HEK293 (cell line): ENCODE measurements around the gene PKIG.

Source experiments
- CTCF ChIA-PET: fragments of 350-600 bp; formaldehyde crosslinking; extraction: SDS; loops from one replicate; lab custom pipeline; 2021; ENCODE audit warnings: antibody characterized with exemption; lab: Yijun Ruan, JAX
- POLR2A ChIA-PET: fragments of 300-600 bp; formaldehyde crosslinking; extraction: SDS; loops from one replicate; lab custom pipeline; 2020; ENCODE audit warnings: antibody characterized with exemption, inconsistent platforms; lab: Yijun Ruan, JAX
- H3K27ac ChIP-seq: fragments of 200-500 bp; sonication (Bioruptor generic); 2 replicates; pipeline ENCODE4 v1.5.1; 2014; ENCODE audit warnings: low read depth, low read length, control low read depth, inconsistent platforms; ENCODE audit errors: extremely low read depth
- H3K36me3 ChIP-seq, 2 experiments: fragments of 200-500 bp in 1 of 2; sonication (Bioruptor generic) in 1 of 2; 1 replicate in 1 of 2; 2 replicates in 1 of 2; pipeline ENCODE4 v1.5.1; 2014 to 2017; ENCODE audit warnings: inconsistent platforms in 2 of 2, low read length in 2 of 2; ENCODE audit not compliant: control insufficient read depth in 2 of 2, insufficient read depth in 1 of 2
- H3K4me1 ChIP-seq: fragments of 200-500 bp; sonication (Bioruptor generic); 2 replicates; pipeline ENCODE4 v1.5.1; 2014; ENCODE audit warnings: mild to moderate bottlenecking, low read length, inconsistent platforms; ENCODE audit not compliant: control insufficient read depth, insufficient read depth
- H3K4me3 ChIP-seq: 2 replicates; pipeline ENCODE4 v1.5.1; 2011; ENCODE audit warnings: low read depth, mild to moderate bottlenecking, control low read depth, low read length, moderate library complexity
- H3K9me3 ChIP-seq: fragments of 200-500 bp; sonication (Bioruptor generic); 2 replicates; pipeline ENCODE4 v1.5.1; 2014; ENCODE audit warnings: low read depth, low read length, inconsistent platforms; ENCODE audit not compliant: control insufficient read depth, insufficient read depth
- FEZF1 ChIP-seq: fragments of 450-650 bp; formaldehyde crosslinking; IDR thresholded peaks from 2 replicates; pipeline ENCODE4 v1.5.1; 2016; ENCODE audit warnings: missing biosample characterization, missing genetic modification characterization
- KLF10 ChIP-seq: fragments of 450-650 bp; IDR thresholded peaks from 2 replicates; pipeline ENCODE4 v1.5.1; 2018; ENCODE audit warnings: missing biosample characterization, mild to moderate bottlenecking, missing genetic modification characterization
- RBAK ChIP-seq: fragments of 450-650 bp; formaldehyde crosslinking; IDR thresholded peaks from 2 replicates; pipeline ENCODE4 v1.5.1; 2016; ENCODE audit warnings: missing biosample characterization, missing genetic modification characterization
- SALL2 ChIP-seq: fragments of 450-650 bp; formaldehyde crosslinking; IDR thresholded peaks from 2 replicates; pipeline ENCODE4 v1.5.0; 2017; ENCODE audit warnings: missing biosample characterization, mild to moderate bottlenecking, missing genetic modification characterization, borderline replicate concordance
- SETDB1 ChIP-seq: IDR thresholded peaks from one replicate; pipeline ENCODE4 v1.6.1; 2017; ENCODE audit warnings: mild to moderate bottlenecking, low read length, moderate library complexity, mixed read lengths; ENCODE audit not compliant: insufficient read length
- ZBTB44 ChIP-seq: fragments of 450-650 bp; IDR thresholded peaks from 2 replicates; pipeline ENCODE4 v1.5.1; 2018; ENCODE audit warnings: missing biosample characterization, mild to moderate bottlenecking, missing genetic modification characterization
- ZBTB49 ChIP-seq: fragments of 450-650 bp; formaldehyde crosslinking; IDR thresholded peaks from 2 replicates; pipeline ENCODE4 v1.5.1; 2016; ENCODE audit warnings: missing biosample characterization, missing genetic modification characterization, low read depth
- ZNF114 ChIP-seq: fragments of 450-650 bp; formaldehyde crosslinking; IDR thresholded peaks from 2 replicates; pipeline ENCODE4 v1.5.0; 2017; ENCODE audit warnings: missing biosample characterization, missing genetic modification characterization
- ZNF140 ChIP-seq: fragments of 450-650 bp; formaldehyde crosslinking; IDR thresholded peaks from 2 replicates; pipeline ENCODE4 v1.5.1; 2016; ENCODE audit warnings: missing biosample characterization, missing genetic modification characterization
- ZNF148 ChIP-seq: fragments of 450-650 bp; formaldehyde crosslinking; IDR thresholded peaks from 2 replicates; pipeline ENCODE4 v1.5.0; 2017; ENCODE audit warnings: missing biosample characterization, missing genetic modification characterization, borderline replicate concordance
- ZNF169 ChIP-seq: fragments of 450-650 bp; formaldehyde crosslinking; IDR thresholded peaks from 2 replicates; pipeline ENCODE4 v1.5.1; 2016; ENCODE audit warnings: missing biosample characterization, missing genetic modification characterization
- ZNF24 ChIP-seq: fragments of 450-650 bp; formaldehyde crosslinking; IDR thresholded peaks from 2 replicates; pipeline ENCODE4 v1.5.1; 2016; ENCODE audit warnings: missing biosample characterization, missing genetic modification characterization
- ZNF366 ChIP-seq: fragments of 450-650 bp; formaldehyde crosslinking; conservative IDR thresholded peaks from 2 replicates; pipeline ENCODE4 v1.5.1; 2016; ENCODE audit warnings: missing biosample characterization, missing genetic modification characterization
- ZNF391 ChIP-seq: fragments of 450-650 bp; formaldehyde crosslinking; IDR thresholded peaks from 2 replicates; pipeline ENCODE4 v1.5.1; 2016; ENCODE audit warnings: low read depth, missing biosample characterization, missing genetic modification characterization, borderline replicate concordance
- ZNF404 ChIP-seq: fragments of 450-650 bp; formaldehyde crosslinking; IDR thresholded peaks from 2 replicates; pipeline ENCODE4 v1.5.1; 2017; ENCODE audit warnings: missing biosample characterization, missing genetic modification characterization
- ZNF488 ChIP-seq: fragments of 450-650 bp; formaldehyde crosslinking; IDR thresholded peaks from 2 replicates; pipeline ENCODE4 v1.5.1; 2016; ENCODE audit warnings: missing biosample characterization, missing genetic modification characterization
- ZNF514 ChIP-seq: fragments of 450-650 bp; formaldehyde crosslinking; IDR thresholded peaks from 2 replicates; pipeline ENCODE4 v1.5.1; 2016; ENCODE audit warnings: missing biosample characterization, missing genetic modification characterization
- ZNF518A ChIP-seq: fragments of 450-650 bp; formaldehyde crosslinking; conservative IDR thresholded peaks from 2 replicates; pipeline ENCODE4 v1.5.1; 2016; ENCODE audit warnings: low read depth, missing biosample characterization, missing genetic modification characterization
- ZNF544 ChIP-seq: fragments of 450-650 bp; formaldehyde crosslinking; IDR thresholded peaks from 2 replicates; pipeline ENCODE4 v1.5.0; 2017; ENCODE audit warnings: missing biosample characterization, missing genetic modification characterization
- ZNF549 ChIP-seq: fragments of 450-650 bp; IDR thresholded peaks from 2 replicates; pipeline ENCODE4 v1.5.1; 2018; ENCODE audit warnings: missing biosample characterization, missing genetic modification characterization, mild to moderate bottlenecking, inconsistent platforms, moderate library complexity
- ZNF558 ChIP-seq: fragments of 450-650 bp; formaldehyde crosslinking; IDR thresholded peaks from 2 replicates; pipeline ENCODE4 v1.5.1; 2016; ENCODE audit warnings: missing biosample characterization, missing genetic modification characterization
- ZNF654 ChIP-seq: fragments of 450-650 bp; formaldehyde crosslinking; IDR thresholded peaks from 2 replicates; pipeline ENCODE4 v1.5.1; 2016; ENCODE audit warnings: low read depth, missing biosample characterization, missing genetic modification characterization
- ZNF791 ChIP-seq: fragments of 450-650 bp; formaldehyde crosslinking; IDR thresholded peaks from 2 replicates; pipeline ENCODE4 v1.5.1; 2016; ENCODE audit warnings: missing biosample characterization, missing genetic modification characterization

Gene PKIG

GRCh38 chr20:44593751-44594150, 11.4 kb downstream of the PKIG start:
- Histone ChIP-seq H3K27ac (no peak overlapping the region), H3K36me3 (peaks cover 0 to 7% of the 10 kb centered on the region in 2 experiments; a peak in 1 of 3 replicates), H3K4me3 (no peak overlapping the region), H3K9me3 (no peaks in the 10 kb centered on the region), H3K4me1 (no peaks in the 10 kb centered on the region)
- ChIA-PET POLR2A (no interaction called here), CTCF (interaction anchor here (0.6 to 1.9 kb wide), 5 partner anchors 8 to 209 kb away, joined by 3 to 7 read pairs (median 5); no protein-coding TSS in a partner anchor)
- TF ChIP-seq ZNF558 (tag by site-specific recombination) (no peak), ZNF791 (tag by site-specific recombination) (no peak), ZNF514 (no peak), ZNF114 (tag by site-specific recombination) (no peak), ZNF366 (tag by site-specific recombination) (no peak), ZBTB49 (tag by site-specific recombination) (no peak), SALL2 (tag by site-specific recombination) (no peak), ZNF148 (tag by site-specific recombination) (no peak), ZNF544 (tag by site-specific recombination) (no peak)

- Histone ChIP-seq H3K36me3 (peaks cover 0 to 7% of the 10 kb centered on the region in 2 experiments; a peak in 1 of 3 replicates), H3K4me3 (no peak overlapping the region), H3K9me3 (no peaks in the 10 kb centered on the region), H3K27ac (no peak overlapping the region), H3K4me1 (no peaks in the 10 kb centered on the region)
- ChIA-PET CTCF (interaction anchor here (1.5 to 1.9 kb wide), 3 partner anchors 8 to 210 kb away, joined by 5 to 7 read pairs (median 7); no protein-coding TSS in a partner anchor), POLR2A (no interaction called here)
- no peak for TF ChIP-seq ZNF654
- no peak for TF ChIP-seq ZBTB44 (tag by site-specific recombination)
- no peak for TF ChIP-seq ZNF169 (tag by site-specific recombination)
- TF ChIP-seq SETDB1, result no peak
- no peak for TF ChIP-seq ZNF391 (tag by site-specific recombination)
- no peak for TF ChIP-seq ZNF518A (tag by site-specific recombination)
- TF ChIP-seq RBAK, result no peak
- TF ChIP-seq ZNF24 (tag by site-specific recombination), result no peak
- TF ChIP-seq ZNF488 (tag by site-specific recombination), result no peak
- no peak for TF ChIP-seq ZNF404
- TF ChIP-seq ZNF140 (tag by site-specific recombination), result no peak
- TF ChIP-seq KLF10 (tag by site-specific recombination), result no peak
- TF ChIP-seq FEZF1, result no peak
- no peak for TF ChIP-seq ZNF549 (tag by site-specific recombination)
These were observed 12.4 kb downstream of the PKIG start for GRCh38 chr20:44594730-44595129.
